Adrenal gland (tissue), 5 donors: ENCODE data around the gene NLRC5.
A peak's percentile ranks its signal among the peaks of the same experiment; 100 is the strongest.

Experiments used
- POLR2A ChIP-seq, 2 donors: fragments of 450-650 bp; IDR thresholded peaks; one replicate each; pipeline ENCODE4 v1.6.1; 2017; ENCODE audit warnings: antibody characterized with exemption in 2 of 2, mild to moderate bottlenecking in 2 of 2, moderate library complexity in 1 of 2
- TF ChIP-seq, protein P1 (sequence below), 6 experiments: fragments of 450-650 bp in 4 of 6; fragments of 200-600 bp in 2 of 6; sonication (generic) in 1 of 6; IDR thresholded peaks; 1 replicate in 5 of 6; 2 replicates in 1 of 6; pipeline versions ENCODE4 v1.5.1 to v1.8.0; 2016 to 2021; ENCODE audit warnings: antibody characterized with exemption in 6 of 6, mild to moderate bottlenecking in 2 of 6, moderate library complexity in 1 of 6
- donor health status: DM: no; HTN: no; CAD: no.

DNA sequence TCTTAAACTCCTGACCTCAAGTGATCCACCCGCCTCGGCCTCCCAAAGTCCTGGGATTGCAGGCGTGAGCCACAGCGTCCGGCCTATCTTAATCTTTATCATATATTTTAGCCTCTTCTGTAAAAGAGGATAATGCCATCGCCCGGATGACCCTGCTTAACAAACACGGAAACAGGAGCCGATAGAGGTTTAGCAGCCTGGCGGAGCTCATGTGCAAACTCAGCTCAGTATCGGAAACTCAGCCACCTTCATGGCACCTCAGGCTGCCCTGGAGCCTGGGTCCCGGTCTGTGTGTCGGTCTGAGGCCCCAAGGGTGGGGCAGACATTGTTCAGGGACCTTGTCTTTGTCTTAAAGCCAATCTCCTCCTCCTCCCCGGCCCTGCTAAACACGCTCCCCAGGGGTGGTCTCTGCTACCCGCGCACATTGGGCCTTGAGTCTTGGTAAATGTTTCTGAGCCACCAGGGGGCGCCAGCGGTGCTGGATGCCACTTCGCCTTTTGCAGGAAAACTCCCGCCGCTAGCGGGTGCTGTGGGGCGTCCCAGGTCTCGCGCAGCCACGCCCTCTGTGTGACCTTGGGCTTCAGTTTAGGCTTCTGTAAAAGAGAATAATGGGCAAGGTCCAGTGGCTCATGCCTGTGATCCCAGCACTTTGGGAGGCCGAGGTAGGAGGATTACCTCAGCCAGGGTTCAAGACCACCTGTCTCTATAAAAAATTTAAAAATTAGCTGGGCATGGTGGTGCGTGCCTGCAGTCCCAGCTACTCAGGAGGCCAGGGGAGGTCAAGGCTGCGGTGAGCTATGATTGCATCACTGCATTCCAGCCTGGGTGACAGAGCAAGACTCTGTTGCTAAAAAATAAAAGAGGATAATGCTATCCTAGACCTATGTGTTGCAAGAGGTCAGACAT lies 24.9 kb upstream of the NLRC5 start:
- no peak for TF ChIP-seq POLR2A (IDR thresholded peaks at IDR 0.05)
- TF ChIP-seq, protein P1, sequence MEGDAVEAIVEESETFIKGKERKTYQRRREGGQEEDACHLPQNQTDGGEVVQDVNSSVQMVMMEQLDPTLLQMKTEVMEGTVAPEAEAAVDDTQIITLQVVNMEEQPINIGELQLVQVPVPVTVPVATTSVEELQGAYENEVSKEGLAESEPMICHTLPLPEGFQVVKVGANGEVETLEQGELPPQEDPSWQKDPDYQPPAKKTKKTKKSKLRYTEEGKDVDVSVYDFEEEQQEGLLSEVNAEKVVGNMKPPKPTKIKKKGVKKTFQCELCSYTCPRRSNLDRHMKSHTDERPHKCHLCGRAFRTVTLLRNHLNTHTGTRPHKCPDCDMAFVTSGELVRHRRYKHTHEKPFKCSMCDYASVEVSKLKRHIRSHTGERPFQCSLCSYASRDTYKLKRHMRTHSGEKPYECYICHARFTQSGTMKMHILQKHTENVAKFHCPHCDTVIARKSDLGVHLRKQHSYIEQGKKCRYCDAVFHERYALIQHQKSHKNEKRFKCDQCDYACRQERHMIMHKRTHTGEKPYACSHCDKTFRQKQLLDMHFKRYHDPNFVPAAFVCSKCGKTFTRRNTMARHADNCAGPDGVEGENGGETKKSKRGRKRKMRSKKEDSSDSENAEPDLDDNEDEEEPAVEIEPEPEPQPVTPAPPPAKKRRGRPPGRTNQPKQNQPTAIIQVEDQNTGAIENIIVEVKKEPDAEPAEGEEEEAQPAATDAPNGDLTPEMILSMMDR (IDR thresholded peaks at IDR 0.05): peak; percentile 49 to 89 (median 71)
